GM23338 (cell line): ENCODE results near the gene AOAH. TPM values are rescaled to one million over a fixed set of nuclear protein-coding genes. Genes with fewer than 3 reads are reported as not detected.

Experiments used
- ATAC-seq: fragments of 200-7000 bp; cut with Tn5 transposase; 3 replicates; pipeline ENCODE4 v1.9.1; 2020
- DNase-seq: peaks from one replicate; pipeline ENCODE4 v3.0.0-alpha.2; 2015; ENCODE audit warnings: low spot score
- H2AFZ ChIP-seq: fragments of 200-600 bp; sonication (generic); 2 replicates; pipeline ENCODE4 v1.8.0; 2016; ENCODE audit warnings: antibody characterized with exemption, mild to moderate bottlenecking, moderate library complexity
- H3F3A ChIP-seq: fragments of 200-600 bp; sonication (generic); replicated peaks from 2 replicates; pipeline ENCODE4 v1.8.0; 2017; ENCODE audit warnings: antibody characterized with exemption, mixed run types, low read depth
- H3K27ac ChIP-seq: fragments of 200-600 bp; sonication (generic); 2 replicates; pipeline ENCODE4 v1.6.1; 2016; ENCODE audit warnings: low read depth
- H3K27me3 ChIP-seq: fragments of 200-600 bp; sonication (generic); 2 replicates; pipeline ENCODE4 v1.8.0; 2016; ENCODE audit warnings: mild to moderate bottlenecking, mixed run types, moderate library complexity; ENCODE audit not compliant: insufficient read depth
- H3K36me3 ChIP-seq: fragments of 200-600 bp; sonication (generic); 2 replicates; pipeline ENCODE4 v1.8.0; 2016; ENCODE audit warnings: mild to moderate bottlenecking; ENCODE audit not compliant: insufficient read depth
- H3K4me1 ChIP-seq: fragments of 200-600 bp; sonication (generic); 2 replicates; pipeline ENCODE4 v1.8.0; 2016; ENCODE audit warnings: mild to moderate bottlenecking, moderate library complexity; ENCODE audit not compliant: insufficient read depth
- H3K4me2 ChIP-seq: fragments of 200-600 bp; sonication (generic); 2 replicates; pipeline ENCODE4 v1.7.1; 2017; ENCODE audit warnings: mixed run types
- H3K4me3 ChIP-seq: fragments of 200-600 bp; sonication (generic); 2 replicates; pipeline ENCODE4 v1.6.1; 2016; ENCODE audit warnings: mixed run types
- H3K79me2 ChIP-seq: fragments of 200-600 bp; sonication (generic); replicated peaks from 2 replicates; pipeline ENCODE4 v1.8.0; 2017; ENCODE audit warnings: mild to moderate bottlenecking; ENCODE audit not compliant: insufficient read depth
- H3K9me2 ChIP-seq: fragments of 200-600 bp; sonication (generic); 2 replicates; pipeline ENCODE4 v1.8.0; 2017; ENCODE audit not compliant: insufficient read depth
- H4K20me1 ChIP-seq: fragments of 200-600 bp; sonication (generic); replicated peaks from 2 replicates; pipeline ENCODE4 v1.8.0; 2017; ENCODE audit warnings: mild to moderate bottlenecking; ENCODE audit not compliant: insufficient read depth
- H3K27ac Mint-ChIP-seq: 2 replicates; pipeline ENCODE4 v1.8.0; 2020; ENCODE audit warnings: inconsistent platforms, mild to moderate bottlenecking, moderate library complexity, mixed read lengths
- H3K27me3 Mint-ChIP-seq: 3 replicates; pipeline ENCODE4 v1.8.0; 2022; ENCODE audit warnings: low read depth, mild to moderate bottlenecking, moderate library complexity, mixed read lengths, inconsistent platforms; ENCODE audit not compliant: insufficient read depth, poor library complexity
- H3K36me3 Mint-ChIP-seq: 3 replicates; pipeline ENCODE4 v1.8.0; 2021; ENCODE audit warnings: low read depth, mild to moderate bottlenecking, inconsistent platforms, moderate library complexity, mixed read lengths
- H3K4me1 Mint-ChIP-seq: 3 replicates; pipeline ENCODE4 v1.8.0; 2020; ENCODE audit warnings: mild to moderate bottlenecking, inconsistent platforms, mixed read lengths
- H3K4me3 Mint-ChIP-seq: 3 replicates; pipeline ENCODE4 v1.8.0; 2021; ENCODE audit warnings: moderate library complexity, mild to moderate bottlenecking, inconsistent platforms, mixed read lengths
- H3K9me3 Mint-ChIP-seq: 3 replicates; pipeline ENCODE4 v1.8.0; 2020; ENCODE audit warnings: moderate library complexity, mild to moderate bottlenecking, inconsistent platforms, mixed read lengths
- CREB1 ChIP-seq: fragments of 250-450 bp; sonication (Bioruptor Pico); IDR thresholded peaks from 2 replicates; pipeline ENCODE4 v1.5.0; 2020; ENCODE audit warnings: low read depth, mild to moderate bottlenecking, moderate library complexity
- EZH2 ChIP-seq: fragments of 200-600 bp; sonication (generic); IDR thresholded peaks from one replicate; pipeline ENCODE4 v1.8.0; 2017; ENCODE audit warnings: antibody characterized with exemption, mild to moderate bottlenecking, low read depth; ENCODE audit not compliant: unreplicated experiment
- EZH2phosphoT487 ChIP-seq: fragments of 200-600 bp; sonication (generic); IDR thresholded peaks from one replicate; pipeline ENCODE4 v1.8.1; 2018; ENCODE audit warnings: antibody characterized with exemption; ENCODE audit not compliant: unreplicated experiment
- JUNB ChIP-seq: IDR thresholded peaks from one replicate; pipeline ENCODE4 v1.6.1; 2016; ENCODE audit warnings: antibody characterized with exemption; ENCODE audit not compliant: unreplicated experiment
- NANOG ChIP-seq: IDR thresholded peaks from 2 replicates; pipeline ENCODE4 v1.6.1; 2016; ENCODE audit warnings: antibody characterized with exemption, borderline replicate concordance
- POLR2AphosphoS5 ChIP-seq: IDR thresholded peaks from 2 replicates; pipeline ENCODE4 v1.6.1; 2016; ENCODE audit warnings: antibody characterized with exemption, low read depth
- ZNF114 ChIP-seq: fragments of 250-450 bp; sonication (Bioruptor Pico); IDR thresholded peaks from 2 replicates; pipeline ENCODE4 v1.5.0; 2020; ENCODE audit warnings: mild to moderate bottlenecking, moderate library complexity
- polyA plus RNA-seq: library from polyadenylated mRNA; unstranded; fragments of >200 nt; fragmentation: Nextera tagmentation; extraction: Ambion mirVana; gene quantifications from 2 replicates; pipeline ENCODE4 v1.2.1, GENCODE V29; 2016
- total RNA-seq: library from RNA; depleted of rRNA; stranded (reverse); fragments of >200 nt; shearing (Covaris generic); gene quantifications from 2 replicates; pipeline ENCODE4 v1.2.3, GENCODE V29; 2014
- TF ChIP-seq, protein P1 (sequence below): IDR thresholded peaks from 2 replicates; pipeline ENCODE4 v1.6.1; 2016; ENCODE audit warnings: antibody characterized with exemption
- TF ChIP-seq, protein P2 (sequence below): IDR thresholded peaks from one replicate; pipeline ENCODE4 v1.6.1; 2018; ENCODE audit warnings: antibody characterized with exemption; ENCODE audit not compliant: unreplicated experiment
- TF ChIP-seq, protein P3 (sequence below), 2 experiments: fragments of 200-600 bp in 1 of 2; sonication (generic) in 1 of 2; conservative IDR thresholded peaks; 2 replicates each; pipeline versions ENCODE4 v1.5.1 to v1.6.1; 2016 to 2017; ENCODE audit warnings: antibody characterized with exemption in 2 of 2, low read depth in 2 of 2, mild to moderate bottlenecking in 2 of 2, moderate library complexity in 1 of 2

AOAH gene
- total and polyA plus RNA-seq, 2 experiments from 2014 or later: not detected

DNA sequence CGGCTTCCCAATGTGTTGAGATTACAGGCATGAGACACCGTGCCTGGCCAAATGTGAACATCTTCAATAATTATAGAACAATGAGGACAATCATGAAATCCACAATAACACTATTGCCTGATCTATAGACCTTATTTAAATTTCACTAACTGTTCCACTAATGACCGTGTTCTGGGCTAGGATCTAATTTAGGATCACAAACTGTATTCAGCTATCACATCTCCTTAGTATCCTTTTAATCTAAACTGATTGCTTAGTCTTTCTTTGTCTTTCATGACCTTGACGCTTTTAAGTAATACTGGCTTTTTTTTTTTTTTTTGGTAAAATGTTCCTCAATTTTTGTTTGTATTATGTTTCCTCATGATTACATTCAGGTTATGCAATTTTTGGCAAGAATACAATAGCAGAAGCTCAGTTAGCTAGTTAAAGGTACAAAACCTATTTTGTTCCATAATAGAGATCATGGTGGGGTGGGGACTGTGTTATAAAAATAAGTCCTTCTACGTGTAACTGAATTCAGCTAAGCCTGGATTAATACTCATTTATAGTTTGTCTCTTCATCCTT, 158.4 kb downstream of the AOAH start:
- no peak overlapping the region for H3K27ac ChIP-seq
- ATAC-seq (no peak), DNase-seq (no peak)
- TF ChIP-seq POLR2AphosphoS5 (no peak), JUNB (no peak), EZH2 (no peak), ZNF114 (no peak)
- TF ChIP-seq, protein P1, sequence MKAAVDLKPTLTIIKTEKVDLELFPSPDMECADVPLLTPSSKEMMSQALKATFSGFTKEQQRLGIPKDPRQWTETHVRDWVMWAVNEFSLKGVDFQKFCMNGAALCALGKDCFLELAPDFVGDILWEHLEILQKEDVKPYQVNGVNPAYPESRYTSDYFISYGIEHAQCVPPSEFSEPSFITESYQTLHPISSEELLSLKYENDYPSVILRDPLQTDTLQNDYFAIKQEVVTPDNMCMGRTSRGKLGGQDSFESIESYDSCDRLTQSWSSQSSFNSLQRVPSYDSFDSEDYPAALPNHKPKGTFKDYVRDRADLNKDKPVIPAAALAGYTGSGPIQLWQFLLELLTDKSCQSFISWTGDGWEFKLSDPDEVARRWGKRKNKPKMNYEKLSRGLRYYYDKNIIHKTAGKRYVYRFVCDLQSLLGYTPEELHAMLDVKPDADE: no peak
- H3F3A ChIP-seq: no peaks in the 10 kb centered on the region
- H3K36me3 Mint-ChIP-seq: peaks cover 3% of the 10 kb centered on the region; the same call in 2 of the 3 replicates
- no peaks in the 10 kb centered on the region for H3K79me2 ChIP-seq
- H3K4me2 ChIP-seq: no peak overlapping the region
- no peak overlapping the region for H2AFZ ChIP-seq
- H3K4me3 ChIP-seq: no peak overlapping the region
- H3K36me3 ChIP-seq: no peaks in the 10 kb centered on the region
- no peaks in the 10 kb centered on the region for H3K9me2 ChIP-seq
- H3K9me3 Mint-ChIP-seq: peaks cover 17% of the 10 kb centered on the region
- H3K27ac Mint-ChIP-seq: no peak overlapping the region
- peaks cover 2% of the 10 kb centered on the region for H3K27me3 Mint-ChIP-seq
- peaks cover 31% of the 10 kb centered on the region for H3K4me1 Mint-ChIP-seq
- no peaks in the 10 kb centered on the region for H4K20me1 ChIP-seq
- no peak overlapping the region for H3K4me3 Mint-ChIP-seq
- peaks cover 21% of the 10 kb centered on the region for H3K4me1 ChIP-seq
- no peaks in the 10 kb centered on the region for H3K27me3 ChIP-seq

DNA sequence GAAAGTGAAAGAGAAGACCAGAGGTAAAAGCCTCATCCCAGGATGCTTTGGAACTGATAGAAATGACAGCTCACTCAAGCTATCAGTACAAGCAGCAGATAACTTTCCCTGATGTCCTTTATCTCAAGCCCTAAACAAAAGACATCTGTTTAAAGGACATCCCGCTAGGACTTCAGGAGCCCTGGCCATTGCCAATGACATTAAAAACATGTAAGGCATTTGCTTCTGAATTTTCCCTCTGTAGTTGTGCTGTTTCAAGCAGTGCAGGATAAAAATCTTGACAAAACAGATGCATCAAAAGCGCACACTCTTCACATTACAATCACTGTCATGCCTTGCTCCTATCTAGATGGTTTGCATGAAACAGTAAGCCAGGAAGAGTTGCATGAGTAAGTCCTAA, 159.8 kb downstream of the AOAH start:
- peaks cover 21% of the 10 kb centered on the region for H3K4me1 ChIP-seq
- DNase-seq (no peak), ATAC-seq (no peak)
- H3K36me3 Mint-ChIP-seq: peaks cover 7% of the 10 kb centered on the region
- H3K79me2 ChIP-seq: no peaks in the 10 kb centered on the region
- H3K27me3 ChIP-seq: no peaks in the 10 kb centered on the region
- H3K4me3 ChIP-seq: no peak overlapping the region
- H3K9me3 Mint-ChIP-seq: peaks cover 19% of the 10 kb centered on the region
- H3K4me2 ChIP-seq: no peak overlapping the region
- H3K36me3 ChIP-seq: no peaks in the 10 kb centered on the region
- H3K27ac ChIP-seq: no peak overlapping the region
- no peaks in the 10 kb centered on the region for H3F3A ChIP-seq
- H3K9me2 ChIP-seq: no peaks in the 10 kb centered on the region; the same call in 1 of the 2 replicates
- H4K20me1 ChIP-seq: no peaks in the 10 kb centered on the region
- peaks cover 28% of the 10 kb centered on the region for H3K4me1 Mint-ChIP-seq
- H3K27me3 Mint-ChIP-seq: peaks cover 2% of the 10 kb centered on the region
- H3K4me3 Mint-ChIP-seq: no peak overlapping the region
- no peak overlapping the region for H3K27ac Mint-ChIP-seq
- peak overlapping the region; percentile 23; the same call in 1 of the 2 replicates for H2AFZ ChIP-seq
- TF ChIP-seq, protein P2, sequence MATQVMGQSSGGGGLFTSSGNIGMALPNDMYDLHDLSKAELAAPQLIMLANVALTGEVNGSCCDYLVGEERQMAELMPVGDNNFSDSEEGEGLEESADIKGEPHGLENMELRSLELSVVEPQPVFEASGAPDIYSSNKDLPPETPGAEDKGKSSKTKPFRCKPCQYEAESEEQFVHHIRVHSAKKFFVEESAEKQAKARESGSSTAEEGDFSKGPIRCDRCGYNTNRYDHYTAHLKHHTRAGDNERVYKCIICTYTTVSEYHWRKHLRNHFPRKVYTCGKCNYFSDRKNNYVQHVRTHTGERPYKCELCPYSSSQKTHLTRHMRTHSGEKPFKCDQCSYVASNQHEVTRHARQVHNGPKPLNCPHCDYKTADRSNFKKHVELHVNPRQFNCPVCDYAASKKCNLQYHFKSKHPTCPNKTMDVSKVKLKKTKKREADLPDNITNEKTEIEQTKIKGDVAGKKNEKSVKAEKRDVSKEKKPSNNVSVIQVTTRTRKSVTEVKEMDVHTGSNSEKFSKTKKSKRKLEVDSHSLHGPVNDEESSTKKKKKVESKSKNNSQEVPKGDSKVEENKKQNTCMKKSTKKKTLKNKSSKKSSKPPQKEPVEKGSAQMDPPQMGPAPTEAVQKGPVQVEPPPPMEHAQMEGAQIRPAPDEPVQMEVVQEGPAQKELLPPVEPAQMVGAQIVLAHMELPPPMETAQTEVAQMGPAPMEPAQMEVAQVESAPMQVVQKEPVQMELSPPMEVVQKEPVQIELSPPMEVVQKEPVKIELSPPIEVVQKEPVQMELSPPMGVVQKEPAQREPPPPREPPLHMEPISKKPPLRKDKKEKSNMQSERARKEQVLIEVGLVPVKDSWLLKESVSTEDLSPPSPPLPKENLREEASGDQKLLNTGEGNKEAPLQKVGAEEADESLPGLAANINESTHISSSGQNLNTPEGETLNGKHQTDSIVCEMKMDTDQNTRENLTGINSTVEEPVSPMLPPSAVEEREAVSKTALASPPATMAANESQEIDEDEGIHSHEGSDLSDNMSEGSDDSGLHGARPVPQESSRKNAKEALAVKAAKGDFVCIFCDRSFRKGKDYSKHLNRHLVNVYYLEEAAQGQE: no peak
- TF ChIP-seq, protein P1: no peak
- TF ChIP-seq NANOG (no peak), EZH2phosphoT487 (no peak), CREB1 (CRISPR knock-in tag) (no peak)
- TF ChIP-seq, protein P3, sequence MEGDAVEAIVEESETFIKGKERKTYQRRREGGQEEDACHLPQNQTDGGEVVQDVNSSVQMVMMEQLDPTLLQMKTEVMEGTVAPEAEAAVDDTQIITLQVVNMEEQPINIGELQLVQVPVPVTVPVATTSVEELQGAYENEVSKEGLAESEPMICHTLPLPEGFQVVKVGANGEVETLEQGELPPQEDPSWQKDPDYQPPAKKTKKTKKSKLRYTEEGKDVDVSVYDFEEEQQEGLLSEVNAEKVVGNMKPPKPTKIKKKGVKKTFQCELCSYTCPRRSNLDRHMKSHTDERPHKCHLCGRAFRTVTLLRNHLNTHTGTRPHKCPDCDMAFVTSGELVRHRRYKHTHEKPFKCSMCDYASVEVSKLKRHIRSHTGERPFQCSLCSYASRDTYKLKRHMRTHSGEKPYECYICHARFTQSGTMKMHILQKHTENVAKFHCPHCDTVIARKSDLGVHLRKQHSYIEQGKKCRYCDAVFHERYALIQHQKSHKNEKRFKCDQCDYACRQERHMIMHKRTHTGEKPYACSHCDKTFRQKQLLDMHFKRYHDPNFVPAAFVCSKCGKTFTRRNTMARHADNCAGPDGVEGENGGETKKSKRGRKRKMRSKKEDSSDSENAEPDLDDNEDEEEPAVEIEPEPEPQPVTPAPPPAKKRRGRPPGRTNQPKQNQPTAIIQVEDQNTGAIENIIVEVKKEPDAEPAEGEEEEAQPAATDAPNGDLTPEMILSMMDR (conservative IDR thresholded peaks at IDR 0.05; ENCODE audit: low read depth in 2 of 2): no peak
